GM12878 (cell line): Measurements from ENCODE around the gene MPEG1. TPM values are rescaled to one million over a fixed set of nuclear protein-coding genes. Genes with fewer than 3 reads are reported as not detected.
A peak's percentile ranks its signal among the peaks of the same experiment; 100 is the strongest.

ENCODE experiments used
- BCLAF1 ChIP-seq: fragments of 450-650 bp; IDR thresholded peaks from 2 replicates; pipeline ENCODE4 v1.6.1; 2017; ENCODE audit warnings: antibody characterized with exemption, mild to moderate bottlenecking, moderate library complexity
- CREM ChIP-seq: IDR thresholded peaks from 2 replicates; pipeline ENCODE4 v1.6.1; 2014; ENCODE audit warnings: antibody characterized with exemption, low read depth
- DPF2 ChIP-seq: fragments of 450-650 bp; IDR thresholded peaks from 2 replicates; pipeline ENCODE4 v1.6.1; 2017; ENCODE audit warnings: mild to moderate bottlenecking
- E2F8 ChIP-seq: fragments of 450-650 bp; IDR thresholded peaks from 2 replicates; pipeline ENCODE4 v1.6.1; 2018; ENCODE audit warnings: mild to moderate bottlenecking, low read depth, moderate library complexity; ENCODE audit not compliant: partially characterized antibody
- E4F1 ChIP-seq: fragments of 450-650 bp; IDR thresholded peaks from 2 replicates; pipeline ENCODE4 v1.6.1; 2018; ENCODE audit warnings: borderline replicate concordance, mild to moderate bottlenecking; ENCODE audit not compliant: partially characterized antibody
- EZH2 ChIP-seq: IDR thresholded peaks from 2 replicates; pipeline ENCODE4 v1.6.1; 2012; ENCODE audit warnings: low read depth, mild to moderate bottlenecking, control low read depth, inconsistent platforms, low read length, borderline replicate concordance; ENCODE audit not compliant: control insufficient read depth
- IKZF2 ChIP-seq, 2 experiments: fragments of 450-650 bp; IDR thresholded peaks; 2 replicates each; pipeline ENCODE4 v1.6.1; 2017; ENCODE audit warnings: mild to moderate bottlenecking in 2 of 2, moderate library complexity in 2 of 2
- IRF3 ChIP-seq: fragments of 450-650 bp; IDR thresholded peaks from 2 replicates; pipeline ENCODE4 v1.6.1; 2014; ENCODE audit warnings: mild to moderate bottlenecking
- MEF2A ChIP-seq: IDR thresholded peaks from 2 replicates; pipeline ENCODE4 v1.6.1; 2011; ENCODE audit warnings: low read depth, mild to moderate bottlenecking, low read length, moderate library complexity; ENCODE audit not compliant: insufficient read depth
- NR2C1 ChIP-seq: fragments of 450-650 bp; IDR thresholded peaks from 2 replicates; pipeline ENCODE4 v1.6.1; 2017; ENCODE audit warnings: antibody characterized with exemption, mild to moderate bottlenecking, moderate library complexity
- TARDBP ChIP-seq: IDR thresholded peaks from 2 replicates; pipeline ENCODE4 v1.6.1; 2016; ENCODE audit warnings: borderline replicate concordance
- ZNF24 ChIP-seq: fragments of 450-650 bp; IDR thresholded peaks from 2 replicates; pipeline ENCODE4 v1.6.1; 2017; ENCODE audit warnings: antibody characterized with exemption, mild to moderate bottlenecking
- ZNF687 ChIP-seq: fragments of 450-650 bp; IDR thresholded peaks from 2 replicates; pipeline ENCODE4 v1.6.1; 2017; ENCODE audit warnings: mild to moderate bottlenecking, moderate library complexity
- ZZZ3 ChIP-seq: IDR thresholded peaks from 2 replicates; pipeline ENCODE4 v1.6.1; 2011; ENCODE audit warnings: low read depth; ENCODE audit not compliant: control insufficient read depth, insufficient read length
- polyA plus RNA-seq, 11 experiments: library from polyadenylated mRNA; depleted of rRNA in 4 of 11; unstranded in 6 of 11; stranded (reverse) in 5 of 11; fragments of >200 nt; fragmentation: Nextera tagmentation in 4 of 11; fragmentation: Illumina TruSeq in 1 of 11; extraction: Ambion mirVana in 4 of 11; extraction: Trizol in 1 of 11; gene quantifications; 1 replicate in 1 of 11; 2 replicates in 10 of 11; pipeline versions ENCODE4 v1.2.1 to v1.2.3, GENCODE V29; 2011 to 2016; ENCODE audit warnings: inconsistent platforms in 2 of 11, missing spikeins in 2 of 11, low read depth in 1 of 11
- total RNA-seq, 4 experiments: library from RNA; depleted of rRNA in 3 of 4; stranded (reverse); fragments of >200 nt in 3 of 4; fragmentation: Illumina TruSeq in 1 of 4; extraction: Trizol in 1 of 4; gene quantifications; 2 replicates each; pipeline versions ENCODE4 v1.2.1 to v1.2.3, GENCODE V29; 2013 to 2021

Gene MPEG1
- total and polyA plus RNA-seq, 10 of the 15 experiments (the other 5 are each of a cell fraction or from before 2014, with no cell fraction given), result 1.3 to 15.6 (median 11.7) TPM; not detected in 1

GRCh38 chr11:59224351-59224928 lies 11.7 kb upstream of the MPEG1 start (continued):
- TF ChIP-seq BCLAF1 (no peak), MEF2A (no peak), IKZF2 (IDR thresholded peaks at IDR 0.05) (0 out of 4 replicates have a peak, but pooled peaks have one; percentile 13 to 15), IRF3 (no peak), ZZZ3 (no peak), DPF2 (no peak), EZH2 (no peak), ZNF687 (no peak), E4F1 (no peak), NR2C1 (no peak), E2F8 (no peak), TARDBP (no peak), ZNF24 (no peak), CREM (no peak)
